HEK293T (cell line): ENCODE measurements around the gene NUP205.

Experiments
- BHLHE40 ChIP-seq: fragments of 450-650 bp; IDR thresholded peaks from 2 replicates; pipeline ENCODE4 v1.6.1; 2016; ENCODE audit warnings: mild to moderate bottlenecking, moderate library complexity, borderline replicate concordance
- FOXK2 ChIP-seq: fragments of 450-650 bp; IDR thresholded peaks from 2 replicates; pipeline ENCODE4 v1.6.1; 2016; ENCODE audit warnings: mild to moderate bottlenecking
- L3MBTL2 ChIP-seq: fragments of 450-650 bp; conservative IDR thresholded peaks from 2 replicates; pipeline ENCODE4 v1.6.1; 2016; ENCODE audit warnings: mild to moderate bottlenecking
- SP1 ChIP-seq: fragments of 450-650 bp; IDR thresholded peaks from 2 replicates; pipeline ENCODE4 v1.6.1; 2017
- SUZ12 ChIP-seq: fragments of 450-650 bp; IDR thresholded peaks from 2 replicates; pipeline ENCODE4 v1.6.1; 2016; ENCODE audit warnings: mild to moderate bottlenecking
- ZNF384 ChIP-seq: fragments of 450-650 bp; IDR thresholded peaks from 2 replicates; pipeline ENCODE4 v1.6.1; 2016

DNA sequence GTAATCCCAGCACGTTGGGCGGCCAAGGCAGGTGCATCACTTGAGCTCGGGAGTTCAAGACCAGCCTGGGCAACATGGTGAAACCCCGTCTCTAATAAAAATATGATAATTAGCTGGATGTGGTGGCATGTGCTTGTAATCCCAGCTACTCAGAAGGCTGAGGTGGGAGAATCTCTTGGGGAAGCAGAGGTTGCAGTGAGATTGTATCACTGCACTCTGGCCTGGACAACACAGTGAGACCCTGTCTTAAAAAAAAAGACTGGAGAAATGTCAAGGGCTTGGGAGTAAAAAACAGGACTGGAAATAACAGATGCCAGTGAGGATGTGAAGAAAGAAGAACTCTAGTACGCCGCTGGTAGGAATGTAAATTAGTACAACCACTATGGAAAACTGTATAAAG, 16.7 kb upstream of the NUP205 start:
- TF ChIP-seq FOXK2 (no peak), SUZ12 (no peak), SP1 (no peak), L3MBTL2 (no peak), BHLHE40 (no peak), ZNF384 (no peak)
